H1 (cell line): ENCODE results near the gene OGN.

Experiments
- EP300 ChIP-seq, 2 experiments: IDR thresholded peaks; 1 replicate in 1 of 2; 2 replicates in 1 of 2; pipeline ENCODE4 v1.6.1; 2011 to 2012; ENCODE audit warnings: low read depth in 2 of 2, low read length in 2 of 2, mild to moderate bottlenecking in 2 of 2, borderline replicate concordance in 1 of 2, inconsistent platforms in 1 of 2, moderate library complexity in 1 of 2
- POLR2A ChIP-seq, 2 experiments: IDR thresholded peaks; 1 replicate in 1 of 2; 2 replicates in 1 of 2; pipeline ENCODE4 v1.6.1; 2011; ENCODE audit warnings: low read depth in 2 of 2, low read length in 2 of 2, mild to moderate bottlenecking in 2 of 2; ENCODE audit errors: control extremely low read depth in 1 of 2
- POLR2AphosphoS5 ChIP-seq: IDR thresholded peaks from 2 replicates; pipeline ENCODE4 v1.6.1; 2011; ENCODE audit warnings: low read depth, low read length
- TF ChIP-seq, protein P1 (sequence below), 3 experiments: IDR thresholded peaks; 1 replicate in 2 of 3; 2 replicates in 1 of 3; pipeline versions ENCODE4 v1.5.1 to v1.6.1; 2011; ENCODE audit warnings: low read length in 3 of 3, mild to moderate bottlenecking in 3 of 3, inconsistent platforms in 2 of 3, low read depth in 1 of 3, moderate library complexity in 1 of 3; ENCODE audit not compliant: insufficient read depth in 1 of 3; ENCODE audit errors: control extremely low read depth in 1 of 3

DNA sequence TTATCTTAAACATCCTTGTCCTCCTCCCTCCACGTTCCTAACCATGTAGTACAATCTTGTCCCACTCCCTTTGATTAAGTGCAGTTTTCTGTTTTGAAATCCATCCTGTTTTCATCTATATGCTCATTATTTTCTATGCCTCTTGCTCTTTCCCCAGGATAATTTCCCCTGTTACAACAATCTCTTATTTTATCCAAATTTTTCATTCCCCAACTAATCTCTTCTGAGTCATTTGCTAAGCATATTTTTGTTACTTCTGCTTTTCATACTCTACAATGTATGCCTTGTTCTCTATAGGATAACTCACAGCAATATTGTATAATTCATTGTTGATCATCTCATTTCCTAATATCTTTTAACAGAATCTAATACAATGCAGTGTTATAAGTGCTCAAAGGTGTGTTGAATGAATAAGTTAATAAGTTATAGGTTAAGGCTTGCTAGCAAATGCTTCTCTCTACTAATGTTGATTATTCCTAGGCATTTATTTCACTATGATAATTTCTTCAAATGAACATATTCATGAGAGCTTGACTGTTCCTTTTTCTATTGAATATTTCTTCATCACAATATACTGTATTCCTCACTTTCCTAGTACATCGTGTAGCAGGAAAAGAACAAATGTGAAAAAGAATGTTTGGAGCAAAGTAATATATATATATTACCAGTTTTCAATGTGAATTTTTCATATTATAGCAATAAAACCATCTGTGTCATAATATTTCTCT is 18.4 kb upstream of the OGN start:
- no peak for TF ChIP-seq EP300 (IDR thresholded peaks at IDR 0.05; ENCODE audit: borderline replicate concordance in 1 of 2, low read depth in 2 of 2, low read length in 2 of 2)
- no peak for TF ChIP-seq POLR2A (IDR thresholded peaks at IDR 0.05; ENCODE audit: control extremely low read depth in 1 of 2, low read depth in 2 of 2, low read length in 2 of 2)
- no peak for TF ChIP-seq POLR2AphosphoS5
- TF ChIP-seq, protein P1, sequence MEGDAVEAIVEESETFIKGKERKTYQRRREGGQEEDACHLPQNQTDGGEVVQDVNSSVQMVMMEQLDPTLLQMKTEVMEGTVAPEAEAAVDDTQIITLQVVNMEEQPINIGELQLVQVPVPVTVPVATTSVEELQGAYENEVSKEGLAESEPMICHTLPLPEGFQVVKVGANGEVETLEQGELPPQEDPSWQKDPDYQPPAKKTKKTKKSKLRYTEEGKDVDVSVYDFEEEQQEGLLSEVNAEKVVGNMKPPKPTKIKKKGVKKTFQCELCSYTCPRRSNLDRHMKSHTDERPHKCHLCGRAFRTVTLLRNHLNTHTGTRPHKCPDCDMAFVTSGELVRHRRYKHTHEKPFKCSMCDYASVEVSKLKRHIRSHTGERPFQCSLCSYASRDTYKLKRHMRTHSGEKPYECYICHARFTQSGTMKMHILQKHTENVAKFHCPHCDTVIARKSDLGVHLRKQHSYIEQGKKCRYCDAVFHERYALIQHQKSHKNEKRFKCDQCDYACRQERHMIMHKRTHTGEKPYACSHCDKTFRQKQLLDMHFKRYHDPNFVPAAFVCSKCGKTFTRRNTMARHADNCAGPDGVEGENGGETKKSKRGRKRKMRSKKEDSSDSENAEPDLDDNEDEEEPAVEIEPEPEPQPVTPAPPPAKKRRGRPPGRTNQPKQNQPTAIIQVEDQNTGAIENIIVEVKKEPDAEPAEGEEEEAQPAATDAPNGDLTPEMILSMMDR (IDR thresholded peaks at IDR 0.05; ENCODE audit: control extremely low read depth in 1 of 3, insufficient read depth in 1 of 3, low read depth in 1 of 3, low read length in 3 of 3) = no peak
